Esophagus squamous epithelium (tissue), 4 donors: ENCODE data around the gene P2RX4.

Experiments used
- CTCF ChIP-seq, 6 experiments: fragments of 450-650 bp in 4 of 6; fragments of 200-600 bp in 2 of 6; sonication (generic) in 2 of 6; IDR thresholded peaks; one replicate each; pipeline ENCODE4 v1.5.1; 2016 to 2019; ENCODE audit warnings: antibody characterized with exemption in 6 of 6, mild to moderate bottlenecking in 4 of 6, moderate library complexity in 4 of 6
- POLR2A ChIP-seq, 4 donors: fragments of 450-650 bp; IDR thresholded peaks; one replicate each; pipeline ENCODE4 v1.6.1; 2017; ENCODE audit warnings: antibody characterized with exemption in 4 of 4, mild to moderate bottlenecking in 4 of 4, moderate library complexity in 3 of 4

- TF ChIP-seq CTCF (IDR thresholded peaks at IDR 0.05) (no peak), POLR2A (IDR thresholded peaks at IDR 0.05) (no peak)
These were observed 11.0 kb upstream of the P2RX4 start for GRCh38 chr12:121198949-121199348.
